ENCODE data around the gene UGDH.

- TF ChIP-seq ZNF133 (CRISPR knock-in tag; IDR thresholded peaks at IDR 0.05) (no peak), CTCF (IDR thresholded peaks at IDR 0.05 in 2 of 3, conservative IDR thresholded peaks at IDR 0.05 in 1 of 3; ENCODE audit: insufficient read depth in 2 of 3, low read depth in 1 of 3, low read length in 3 of 3) (no peak), SP1 (CRISPR knock-in tag; IDR thresholded peaks at IDR 0.05) (no peak), ETV5 (CRISPR knock-in tag; IDR thresholded peaks at IDR 0.05; ENCODE audit: low read depth) (no peak), OTX1 (CRISPR knock-in tag; IDR thresholded peaks at IDR 0.05) (no peak), ZNF780A (CRISPR knock-in tag; IDR thresholded peaks at IDR 0.05) (no peak)
Observed at GRCh38 chr4:39514888-39515401, 12.3 kb downstream of the UGDH start.
